SK-N-MC (cell line): ENCODE results near the gene ABHD17B.

Experiments
- EZH2 ChIP-seq: fragments of 200-600 bp; sonication (generic); IDR thresholded peaks from one replicate; pipeline ENCODE4 v1.6.1; 2017; ENCODE audit warnings: antibody characterized with exemption
- POLR2AphosphoS5 ChIP-seq: IDR thresholded peaks from 2 replicates; pipeline ENCODE4 v1.6.1; 2012; ENCODE audit warnings: mild to moderate bottlenecking, low read depth, low read length, borderline replicate concordance

DNA sequence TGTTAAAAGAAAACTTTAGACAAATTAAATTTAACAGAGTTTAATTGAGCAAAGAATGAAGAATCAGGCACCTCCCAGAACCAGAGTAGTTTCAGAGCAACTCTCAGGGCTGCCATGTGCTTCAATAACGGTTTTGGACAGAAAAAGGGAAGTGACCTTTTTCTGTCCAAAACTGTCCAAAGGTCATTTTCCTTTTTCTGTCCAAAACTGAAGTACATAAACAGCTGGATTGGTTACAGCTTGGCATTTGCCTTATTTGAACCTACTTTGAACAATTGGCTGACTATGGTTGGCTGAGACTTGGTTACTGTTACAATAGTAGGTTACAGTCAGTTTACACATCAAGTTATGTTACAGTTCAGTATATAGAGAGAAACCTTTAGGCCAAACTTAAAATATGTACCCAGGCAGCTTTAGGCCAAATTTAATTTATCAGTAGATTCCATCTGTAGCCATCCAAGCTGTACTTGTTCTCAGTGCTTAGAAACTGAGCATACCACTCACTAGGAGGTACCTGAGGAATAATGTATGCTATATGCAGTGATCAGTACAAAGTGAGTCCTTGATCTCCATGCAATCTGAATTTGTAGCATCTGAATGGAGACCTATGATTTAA lies 44.4 kb upstream of the ABHD17B start:
- no peak for TF ChIP-seq EZH2
- no peak for TF ChIP-seq POLR2AphosphoS5
